22Rv1 (cell line): Measurements from ENCODE around the gene CYP27B1.
A peak's percentile ranks its signal among the peaks of the same experiment; 100 is the strongest.

ENCODE experiments used
- H3K27ac ChIP-seq: fragments of 450-650 bp; 2 replicates; pipeline ENCODE4 v1.5.1; 2017
- CTCF ChIP-seq: fragments of 450-650 bp; IDR thresholded peaks from 2 replicates; pipeline ENCODE4 v1.5.1; 2017; ENCODE audit warnings: mild to moderate bottlenecking
- ZFX ChIP-seq: fragments of 450-650 bp; IDR thresholded peaks from 2 replicates; pipeline ENCODE4 v1.6.1; 2017; ENCODE audit warnings: antibody characterized with exemption, borderline replicate concordance

Gene CYP27B1

GRCh38 chr12:57720606-57721595, 46.0 kb downstream of the CYP27B1 start:
- TF ChIP-seq ZFX (no peak), CTCF (no peak)

GRCh38 chr12:57719777-57720605, 46.9 kb downstream of the CYP27B1 start:
- peak overlapping the region; percentile 52 for H3K27ac ChIP-seq
- TF ChIP-seq ZFX = no peak
- TF ChIP-seq CTCF = no peak

More at GRCh38 chr12:57720606-57721595, 46.0 kb downstream of the CYP27B1 start:
- peak overlapping the region; percentile 52 for H3K27ac ChIP-seq

GRCh38 chr12:57718641-57719528, 48.0 kb downstream of the CYP27B1 start:
- peak overlapping the region; percentile 52; the same call in 1 of the 2 replicates for H3K27ac ChIP-seq
- no peak for TF ChIP-seq CTCF
- no peak for TF ChIP-seq ZFX

GRCh38 chr12:57717846-57718640, 48.8 kb downstream of the CYP27B1 start:
- TF ChIP-seq ZFX (no peak), CTCF (no peak)

GRCh38 chr12:57717131-57717530, 49.7 kb downstream of the CYP27B1 start:
- H3K27ac ChIP-seq = no peak overlapping the region
- TF ChIP-seq ZFX (no peak), CTCF (no peak)

More at GRCh38 chr12:57717846-57718640, 48.8 kb downstream of the CYP27B1 start:
- H3K27ac ChIP-seq = 0 out of 2 replicates have a peak overlapping the region, but pooled peaks have one; percentile 52

- TF ChIP-seq ZFX = no peak
- no peak for TF ChIP-seq CTCF
- H3K27ac ChIP-seq = no peak overlapping the region
Measured at GRCh38 chr12:57716305-57716704, 50.6 kb downstream of the CYP27B1 start.
